Activated CD4-positive, CD25-positive, alpha-beta regulatory T cell treated with anti-CD3 and anti-CD28 coated beads, Interleukin-2, amount 50 U/mL, for 72 hours (primary cell): Measurements from ENCODE around the gene CD160.
"Not testable (repeated sequence)": the region's sequence is repeated elsewhere in the genome, so short reads cannot be mapped to it uniquely, and the experiment has no call there.

Experiments used
- DNase-seq: peaks from one replicate; pipeline ENCODE4 v3.0.0; 2021

The CD160 gene

DNA sequence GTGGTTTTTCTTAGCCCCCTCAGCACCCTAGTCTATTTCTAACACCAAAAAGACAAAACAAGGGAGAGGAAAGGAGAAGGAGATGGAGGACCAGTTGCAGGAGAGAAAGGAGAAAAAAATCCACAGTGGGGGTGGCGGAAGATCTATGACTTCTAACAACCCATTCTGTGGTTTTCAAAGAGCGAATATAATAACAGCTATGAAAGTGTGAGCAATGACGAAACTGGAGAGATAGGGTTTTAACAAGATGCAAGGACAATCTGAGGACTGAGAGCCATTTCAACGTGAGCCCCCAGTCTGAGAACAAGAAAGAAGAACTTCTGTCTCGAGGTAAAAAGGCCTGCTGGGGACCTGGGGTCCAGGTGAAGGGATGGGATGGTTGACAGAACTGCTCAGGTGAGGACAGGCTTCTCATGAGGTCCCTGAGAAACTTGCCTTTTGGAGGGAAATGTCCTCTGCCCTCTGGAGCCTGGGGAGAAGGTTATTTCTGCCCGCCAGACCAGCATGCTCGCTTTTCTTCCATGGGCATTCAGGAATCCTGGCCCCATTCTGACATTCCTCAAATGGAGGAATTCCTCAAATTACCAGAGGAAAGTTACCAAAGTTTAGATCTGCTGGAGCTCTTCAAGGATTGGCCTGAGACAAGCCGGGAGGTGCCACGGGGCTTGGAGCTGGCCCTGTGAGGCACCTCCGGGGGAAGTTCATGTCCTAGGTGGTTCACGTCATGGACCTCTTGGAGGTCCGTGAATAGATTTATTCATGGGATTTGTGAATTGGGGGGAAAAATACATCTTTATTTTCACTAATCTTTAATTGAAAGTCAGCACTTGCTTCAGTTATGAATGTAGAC, at the start of gene CD160:
CD160 (plus strand) TSS at position 270 of the 850 bp plus-strand sequence. CDS start 8,829 bp downstream, outside the sequence.
- no peak for DNase-seq

DNA sequence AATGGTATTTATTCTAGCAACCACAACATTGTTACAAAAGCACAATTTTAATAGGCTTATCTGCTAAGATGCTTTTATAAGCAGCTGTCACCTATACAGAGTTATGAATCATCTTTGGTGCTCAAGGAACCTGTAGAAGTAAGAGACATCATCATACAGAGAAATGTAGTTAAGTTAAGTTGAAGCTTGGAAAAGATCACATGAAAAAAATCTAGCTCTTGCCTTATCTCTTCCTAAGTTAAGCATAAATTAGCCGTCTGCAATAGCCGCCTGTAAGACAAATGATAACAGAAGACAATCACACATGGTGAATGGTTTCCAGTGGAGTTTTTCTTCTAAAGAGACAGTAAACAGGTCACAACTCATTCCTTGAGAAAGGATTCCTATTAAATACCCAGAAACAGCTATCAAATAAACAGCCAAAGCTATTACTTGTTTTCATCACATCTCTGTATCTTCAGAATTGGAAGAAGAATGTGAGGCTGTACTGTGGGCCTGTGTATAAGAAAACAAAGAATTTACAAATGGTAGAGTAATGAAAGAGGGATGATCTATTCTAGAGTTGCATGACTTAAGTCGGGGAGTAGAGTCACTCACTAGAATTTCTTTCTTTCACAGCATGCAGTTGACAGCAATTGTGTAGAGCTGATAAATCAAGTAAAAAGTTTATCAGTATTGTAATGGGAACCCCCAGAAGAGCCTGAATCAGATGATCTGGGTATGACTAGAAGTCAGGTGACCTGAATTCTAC, 48.1 kb upstream of the CD160 start:
- not testable (repeated sequence) for DNase-seq

DNA sequence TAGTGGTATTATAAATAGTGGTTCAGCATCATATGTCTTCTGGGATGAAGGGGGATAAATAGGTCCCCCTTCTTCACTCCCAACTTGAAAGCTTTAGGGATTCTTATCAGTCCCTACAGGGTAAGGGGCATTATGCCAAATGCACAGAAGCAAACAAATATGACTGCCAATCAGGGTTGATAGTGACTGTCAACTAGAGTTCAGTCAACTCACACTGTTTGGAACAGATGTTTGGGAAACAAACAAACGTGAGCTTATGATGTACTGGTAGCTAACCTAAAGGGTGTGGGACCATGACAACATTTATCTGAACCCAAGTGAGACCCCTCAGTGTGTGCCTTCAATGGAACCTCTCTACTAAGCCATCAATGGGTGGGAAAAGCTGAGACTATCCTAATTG, 46.1 kb upstream of the CD160 start:
- DNase-seq = not testable (repeated sequence)

DNA sequence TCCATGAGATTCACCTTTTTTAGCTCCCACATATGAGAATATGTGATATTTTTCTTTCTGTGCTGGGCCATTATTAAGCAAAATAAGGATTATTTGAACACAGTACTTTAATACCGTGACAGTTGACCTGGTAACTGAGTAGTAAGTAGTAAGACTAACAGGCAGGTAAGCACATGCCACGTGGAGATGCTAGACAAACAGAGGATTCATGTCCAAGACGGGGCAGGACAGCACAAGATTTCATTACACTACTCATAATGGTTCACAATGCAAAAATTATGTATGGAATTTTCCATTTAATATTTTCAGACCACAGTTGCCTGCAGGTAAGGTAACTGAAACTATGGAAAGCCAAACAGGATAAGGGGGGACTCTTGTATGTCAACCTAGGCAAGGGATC, 34.4 kb upstream of the CD160 start:
- not testable (repeated sequence) for DNase-seq

- DNase-seq = not testable (repeated sequence)
Observed at GRCh38 chr1:145686078-145686477, 33.2 kb upstream of the CD160 start.

DNA sequence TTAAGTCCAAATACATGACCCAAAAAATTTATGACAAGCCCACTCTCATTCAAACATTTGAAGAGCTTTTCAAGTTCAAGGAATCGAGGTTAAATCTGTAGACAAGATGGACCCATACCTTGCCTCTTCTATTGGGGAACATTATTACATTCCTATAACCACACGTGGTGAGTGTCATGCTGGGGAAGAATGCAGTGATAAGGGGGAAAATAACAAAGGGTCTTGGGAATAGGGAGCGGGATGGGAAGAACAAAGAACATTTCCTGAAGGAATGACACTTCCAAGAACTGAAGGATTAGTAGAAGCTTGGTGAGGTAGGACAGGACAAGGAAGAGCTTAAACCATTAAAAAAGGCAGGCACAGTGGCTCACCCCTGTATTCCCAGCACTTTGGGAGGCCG, 31.0 kb upstream of the CD160 start:
- DNase-seq = no peak

DNA sequence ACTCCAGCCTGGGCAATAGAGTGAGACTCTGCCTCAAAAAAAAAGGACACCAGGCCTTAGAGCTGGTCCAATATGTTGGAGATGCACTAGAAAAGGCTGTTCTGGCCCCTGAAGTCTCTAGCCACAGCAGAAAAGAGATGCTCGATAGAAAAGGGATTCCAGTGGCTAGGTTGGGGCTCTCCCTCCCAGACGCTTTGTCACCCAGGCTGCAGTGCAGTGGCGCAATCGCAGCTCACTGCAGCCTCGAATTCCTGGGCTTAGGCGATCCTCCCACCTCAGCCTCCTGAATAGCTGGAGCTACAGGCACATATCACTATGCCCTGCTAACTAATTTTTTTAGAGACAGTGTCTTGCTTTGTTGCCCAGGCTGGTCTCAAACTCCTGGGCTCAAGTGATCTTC, 30.4 kb upstream of the CD160 start:
- no peak for DNase-seq

DNA sequence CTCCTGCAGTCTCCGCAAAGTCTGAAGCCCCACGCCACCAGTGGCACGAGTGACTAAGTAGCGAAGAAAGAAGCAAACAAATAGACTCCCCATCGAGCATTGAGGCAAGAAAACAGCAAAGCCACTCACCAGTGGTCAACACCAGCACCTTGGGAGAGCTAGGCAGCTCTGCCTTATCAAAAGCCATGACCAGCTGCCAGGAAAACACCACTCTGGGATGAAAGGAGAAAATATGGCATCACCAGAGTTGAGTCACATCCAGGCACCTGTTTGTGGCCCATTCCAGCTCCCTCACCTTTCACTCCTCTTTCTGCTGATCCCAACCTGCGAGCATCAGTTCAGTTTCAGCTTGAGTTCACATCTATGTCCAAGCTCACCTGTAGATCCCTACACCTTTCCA, 29.4 kb upstream of the CD160 start:
- no peak for DNase-seq

DNA sequence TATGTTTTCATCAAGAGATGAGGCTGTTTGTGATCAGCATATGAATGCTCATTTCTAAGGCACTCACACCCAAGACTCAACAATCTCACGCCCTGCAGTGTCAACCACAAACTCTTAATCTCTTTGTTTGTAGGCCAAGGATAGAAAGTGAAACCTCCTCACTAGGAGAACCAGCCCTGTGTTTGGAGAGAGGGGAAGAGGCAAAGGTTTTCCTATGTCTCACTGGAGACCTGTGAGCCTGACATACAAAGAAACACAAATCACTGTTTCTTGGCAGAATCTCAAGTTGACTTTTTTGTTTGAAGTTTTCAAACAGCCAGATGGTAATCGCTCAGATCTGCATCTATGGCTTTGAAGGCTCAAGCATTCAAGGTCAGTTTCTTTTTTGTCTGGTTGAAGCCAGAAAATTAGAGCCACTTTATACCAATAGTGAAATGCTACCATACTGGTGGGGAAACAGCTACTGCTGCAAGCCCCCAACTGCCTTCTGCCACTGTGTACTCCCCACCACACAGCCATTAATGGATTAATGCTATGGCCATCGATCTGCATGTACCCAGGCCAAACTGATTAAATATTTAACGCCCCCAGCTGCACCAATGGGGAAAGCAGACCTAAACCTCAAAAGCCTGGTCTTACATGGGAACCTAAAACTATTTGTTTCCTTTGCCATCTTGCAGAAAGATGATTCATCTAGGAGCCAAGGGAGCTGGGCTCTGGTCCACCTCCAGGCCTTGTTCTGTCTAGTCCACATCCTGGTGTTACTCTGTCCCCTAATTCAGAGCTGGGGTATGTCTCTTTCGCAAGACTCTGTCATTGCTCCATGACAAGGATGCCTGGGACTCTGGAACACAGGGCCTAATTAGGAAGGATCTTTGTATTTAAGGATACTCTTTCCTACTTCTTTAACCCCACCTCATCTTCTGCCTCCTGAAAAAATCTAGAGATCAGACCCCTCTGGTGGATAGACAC, 28.4 kb upstream of the CD160 start:
- no peak for DNase-seq

DNA sequence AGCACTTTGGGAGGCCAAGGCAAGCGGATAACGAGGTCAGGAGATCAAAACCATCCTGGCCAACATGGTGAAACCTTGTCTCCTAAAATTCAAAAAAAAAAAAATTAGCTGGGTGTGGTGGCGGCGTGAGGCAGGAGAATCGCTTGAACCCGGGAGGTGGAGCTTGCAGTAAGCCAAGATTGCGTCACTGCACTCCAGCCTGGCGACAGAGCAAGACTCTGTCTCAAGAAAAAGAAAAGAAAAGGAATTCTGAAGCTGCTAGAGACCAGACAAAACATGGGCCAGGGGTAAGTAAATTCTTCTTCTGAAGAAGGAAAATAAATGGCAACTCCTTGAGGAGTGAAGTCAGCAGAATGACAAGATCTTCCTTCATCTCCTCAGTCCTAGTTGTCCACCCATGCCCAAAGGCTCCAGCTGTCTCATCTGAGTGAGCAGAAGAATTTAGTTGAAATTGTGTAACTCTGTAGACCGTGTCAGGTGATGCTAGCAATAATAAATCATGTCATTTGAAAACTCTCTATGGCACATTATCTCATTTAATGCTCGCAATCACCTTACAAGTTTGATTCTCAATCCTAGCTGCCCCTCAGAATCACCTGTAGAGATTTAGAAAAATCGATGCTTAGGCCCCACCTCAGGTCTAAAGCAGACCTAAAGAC, 26.4 kb upstream of the CD160 start:
- no peak for DNase-seq

- DNase-seq = no peak
Observed at GRCh38 chr1:145695821-145696629, 23.3 kb upstream of the CD160 start.

DNA sequence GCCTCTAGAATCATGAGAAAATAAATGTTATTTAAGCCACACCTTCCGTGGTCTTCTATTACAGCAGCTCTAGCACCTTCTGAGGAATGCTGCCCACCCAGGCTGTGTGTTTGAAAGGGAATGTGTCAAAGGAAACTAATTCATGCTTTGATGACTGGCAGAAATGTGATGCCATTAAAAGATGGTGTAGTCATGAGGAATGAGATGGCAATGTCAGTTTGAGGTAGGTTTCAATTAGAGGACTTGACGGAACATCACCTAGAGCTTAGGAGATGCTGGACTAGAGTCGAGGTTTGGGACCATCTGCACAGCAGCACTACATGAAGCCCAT, 22.7 kb upstream of the CD160 start:
- no peak for DNase-seq

DNA sequence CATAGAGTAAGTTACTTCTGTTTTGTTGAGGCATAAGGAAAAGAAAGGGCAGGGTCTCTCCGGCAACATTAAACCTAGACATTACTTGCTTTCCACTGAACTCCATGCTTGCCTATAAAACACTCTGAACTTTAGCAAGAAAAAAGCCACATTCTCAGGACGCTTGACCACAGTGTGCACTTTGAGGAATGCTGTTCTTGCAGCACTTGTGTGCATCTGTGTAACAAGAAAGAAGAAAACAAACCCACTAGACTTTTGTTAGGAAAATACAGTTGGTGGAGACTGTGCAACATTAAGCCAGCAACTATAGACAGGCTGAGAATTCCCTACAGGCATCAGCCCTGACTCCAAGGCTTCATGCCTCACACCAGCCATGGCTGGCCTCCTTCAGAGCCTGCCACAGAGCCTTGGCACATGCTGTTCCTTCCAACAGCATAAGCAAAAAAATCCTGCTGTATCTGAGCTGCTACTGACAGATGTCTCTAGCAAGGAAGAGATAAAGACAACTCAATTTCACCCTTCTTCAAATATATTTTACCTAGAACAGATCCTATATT, 17.9 kb upstream of the CD160 start:
- DNase-seq = no peak

DNA sequence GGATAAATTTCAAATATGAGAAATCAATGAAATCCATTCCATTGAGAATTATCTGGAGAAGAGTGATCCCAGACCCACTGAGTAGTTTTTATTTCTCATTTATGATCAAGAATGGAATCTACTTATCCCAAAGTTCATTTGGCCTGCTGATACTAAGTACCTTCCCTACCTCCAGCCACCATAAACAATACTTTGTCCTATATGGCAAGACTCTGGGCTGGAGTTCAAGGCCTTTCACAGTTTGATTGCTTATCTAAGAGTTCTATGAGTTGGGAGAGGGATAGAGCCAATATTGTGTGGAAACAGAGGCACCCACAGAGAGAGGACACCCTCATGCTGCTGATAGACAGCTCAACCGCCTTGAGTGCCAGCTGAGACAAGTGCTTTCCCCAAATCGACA, 17.2 kb upstream of the CD160 start:
- DNase-seq = no peak

DNA sequence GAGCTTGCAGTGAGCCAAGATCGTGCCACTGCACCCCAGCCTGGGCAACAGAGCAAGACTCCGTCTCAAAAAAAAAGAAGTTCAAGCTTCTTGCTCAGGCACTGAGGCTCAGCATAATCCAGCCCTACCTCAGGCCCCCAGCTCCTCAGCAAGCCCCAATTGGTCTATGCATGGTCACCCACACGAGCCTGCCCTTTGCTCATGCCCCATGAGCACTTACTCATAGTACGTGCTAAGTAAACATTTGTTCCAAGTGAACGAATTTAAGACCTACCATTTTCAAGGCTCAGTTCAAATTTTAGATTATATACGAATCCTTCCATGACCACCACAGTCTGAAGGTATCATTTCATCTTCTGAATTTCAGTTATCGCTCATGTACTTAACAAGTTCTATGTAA, 16.5 kb upstream of the CD160 start:
- no peak for DNase-seq

DNA sequence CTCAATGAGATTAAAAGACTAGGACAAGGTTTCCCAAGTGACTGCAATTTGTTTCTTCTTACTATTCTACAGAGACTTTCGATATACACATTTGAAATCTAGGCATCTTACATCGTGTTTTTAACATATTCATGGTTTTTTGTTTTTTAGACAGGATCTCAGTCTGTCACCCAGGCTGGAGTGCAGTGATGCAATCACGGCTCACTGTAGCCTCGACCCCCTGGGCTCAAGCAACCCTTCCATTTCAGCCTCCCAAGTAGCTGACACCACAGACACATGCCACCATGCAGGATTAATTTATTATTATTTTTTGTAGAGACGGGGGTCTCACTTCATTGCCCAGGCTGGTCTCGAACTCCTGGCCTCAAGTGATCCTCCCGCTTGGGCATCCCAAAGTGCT, 13.7 kb upstream of the CD160 start:
- no peak for DNase-seq

GRCh38 chr1:145706086-145706664, 13.1 kb upstream of the CD160 start:
- no peak for DNase-seq

GRCh38 chr1:145707183-145707867, 12.0 kb upstream of the CD160 start, which contains the start of gene PDZK1:
Gene PDZK1 (minus strand): TSS chr1:145707368. CDS start chr1:145688021, 19,347 bp downstream.
- DNase-seq = no peak

DNA sequence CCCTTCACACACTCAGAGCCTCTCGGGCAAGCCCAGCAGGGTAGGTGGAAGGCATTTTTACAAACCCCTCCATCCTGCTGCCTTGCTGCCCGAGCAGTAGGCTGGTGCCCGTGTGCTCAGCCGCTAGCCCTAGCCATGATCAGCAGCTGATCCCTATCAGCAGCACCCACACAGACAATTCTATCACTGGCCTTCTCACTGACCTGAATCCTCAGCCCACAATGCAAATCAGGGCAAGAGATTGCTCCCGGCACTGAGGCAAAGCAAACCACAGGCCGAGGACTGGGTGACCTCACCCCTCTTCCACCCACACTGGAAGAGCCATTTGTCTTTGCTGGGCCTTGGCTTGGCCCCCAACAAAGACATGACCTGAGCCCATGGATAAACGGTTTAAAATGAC, 11.2 kb upstream of the CD160 start:
- no peak for DNase-seq
